Activated CD4-positive, alpha-beta T cell treated with anti-CD3 and anti-CD28 coated beads for 4 hours (primary cell): ENCODE data around the gene TADA2B.
"Not testable (repeated sequence)": the region's sequence is repeated elsewhere in the genome, so short reads cannot be mapped to it uniquely, and the experiment has no call there.

ENCODE experiments used
- DNase-seq, 2 donors: peaks; one replicate each; pipeline ENCODE4 v3.0.0-alpha.2; 2020

Gene TADA2B

GRCh38 chr4:7061815-7062214 lies 18.6 kb downstream of the TADA2B start:
- DNase-seq, result no peak

- no peak for DNase-seq
These were observed 19.6 kb downstream of the TADA2B start for GRCh38 chr4:7062816-7063215.

- DNase-seq, result no peak
These were observed 20.2 kb downstream of the TADA2B start for GRCh38 chr4:7063362-7063761.

GRCh38 chr4:7066006-7066405 lies 22.8 kb downstream of the TADA2B start:
- no peak for DNase-seq

- DNase-seq, result no peak
These were observed 23.3 kb downstream of the TADA2B start for GRCh38 chr4:7066493-7066892.

- DNase-seq, result no peak
These were observed 23.9 kb downstream of the TADA2B start for GRCh38 chr4:7067126-7067451.

- peak; percentile 100 for DNase-seq
These were observed 24.5 kb downstream of the TADA2B start, which contains the start of gene GRPEL1 for GRCh38 chr4:7067452-7068278. Gene GRPEL1 (minus strand): TSS chr4:7068064. CDS start chr4:7068032, 32 bp downstream.

GRCh38 chr4:7068279-7068842 lies 25.2 kb downstream of the TADA2B start:
- no peak for DNase-seq

- no peak for DNase-seq
These were observed 25.7 kb downstream of the TADA2B start for GRCh38 chr4:7068883-7069282.

GRCh38 chr4:7070729-7071511 lies 27.7 kb downstream of the TADA2B start:
- DNase-seq, result peak; percentile 77 to 90

GRCh38 chr4:7073059-7073458 lies 29.9 kb downstream of the TADA2B start:
- no peak for DNase-seq

- DNase-seq, result no peak
These were observed 30.6 kb downstream of the TADA2B start for GRCh38 chr4:7073526-7074390.

GRCh38 chr4:7074426-7074825 lies 31.3 kb downstream of the TADA2B start:
- DNase-seq, result no peak

- no peak for DNase-seq
These were observed 33.0 kb downstream of the TADA2B start for GRCh38 chr4:7075962-7076695.

- DNase-seq, result no peak
These were observed 33.5 kb downstream of the TADA2B start for GRCh38 chr4:7076696-7077082.

GRCh38 chr4:7077371-7077770 lies 34.2 kb downstream of the TADA2B start:
- no peak for DNase-seq

GRCh38 chr4:7078025-7078424 lies 34.9 kb downstream of the TADA2B start:
- DNase-seq, result no peak

- DNase-seq, result not testable (repeated sequence)
These were observed 36.3 kb downstream of the TADA2B start for GRCh38 chr4:7079483-7079882.

- DNase-seq, result not testable (repeated sequence)
These were observed 36.7 kb downstream of the TADA2B start for GRCh38 chr4:7079909-7080308.

GRCh38 chr4:7083597-7084563 lies 40.7 kb downstream of the TADA2B start:
- no peak for DNase-seq

GRCh38 chr4:7084564-7084961 lies 41.4 kb downstream of the TADA2B start:
- DNase-seq, result not testable (repeated sequence)
